Thyroid gland (tissue), 4 donors: ENCODE data around the gene SPZ1. TPM values are rescaled to one million over a fixed set of nuclear protein-coding genes. Genes with fewer than 3 reads are reported as not detected.

ENCODE experiments used
- small RNA-seq: library from RNA; depleted of rRNA; stranded (forward); fragments of <200 nt; gene quantifications from one replicate; pipeline ENCODE3, GENCODE V24; 2016
- total RNA-seq, 4 donors: library from RNA; depleted of rRNA; stranded (reverse); fragments of >200 nt; gene quantifications; one replicate each; pipeline ENCODE4 v1.2.3, GENCODE V29; 2016

SPZ1 gene
- total RNA-seq, 4 donors from 2014 or later = not detected

Small RNAs within 50 kb of the gene (small RNA-seq; reads per million reads assigned to genes)
- gene AC026410.2 (not detected), gene RF00322 (not detected), gene RNU6-211P (0.38 reads per million)

Other genes starting within 250 kb of the SPZ1 start
- 10 to 100 TPM; 22.6 to 26.9 (median 24.8) TPM for gene SERINC5, start 64.0 kb upstream of the SPZ1 start, total RNA-seq
- 10 to 100 TPM; 31.8 to 64.7 (median 45.2) TPM for gene ZFYVE16, start 88.1 kb downstream of the SPZ1 start, total RNA-seq
- 1 to 10 TPM; 2.6 to 8.1 (median 4.5) TPM for gene FAM151B, start 168.1 kb downstream of the SPZ1 start, total RNA-seq